ENCODE measurements around the gene TMEM130.

TMEM130 gene

GRCh38 chr7:98805956-98806838 lies 63.6 kb downstream of the TMEM130 start:
- no peak for DNase-seq

GRCh38 chr7:98802781-98803110 lies 67.1 kb downstream of the TMEM130 start:
- no peak for DNase-seq

GRCh38 chr7:98802088-98802780 lies 67.6 kb downstream of the TMEM130 start:
- DNase-seq: peak; percentile 55

GRCh38 chr7:98800996-98801395 lies 68.8 kb downstream of the TMEM130 start:
- DNase-seq: no peak

- DNase-seq: no peak
These were observed 72.7 kb downstream of the TMEM130 start for GRCh38 chr7:98797150-98797549.

All from NCI-H2107 (cell line).